ENCODE results near the gene KCNQ1.

The KCNQ1 gene

DNA sequence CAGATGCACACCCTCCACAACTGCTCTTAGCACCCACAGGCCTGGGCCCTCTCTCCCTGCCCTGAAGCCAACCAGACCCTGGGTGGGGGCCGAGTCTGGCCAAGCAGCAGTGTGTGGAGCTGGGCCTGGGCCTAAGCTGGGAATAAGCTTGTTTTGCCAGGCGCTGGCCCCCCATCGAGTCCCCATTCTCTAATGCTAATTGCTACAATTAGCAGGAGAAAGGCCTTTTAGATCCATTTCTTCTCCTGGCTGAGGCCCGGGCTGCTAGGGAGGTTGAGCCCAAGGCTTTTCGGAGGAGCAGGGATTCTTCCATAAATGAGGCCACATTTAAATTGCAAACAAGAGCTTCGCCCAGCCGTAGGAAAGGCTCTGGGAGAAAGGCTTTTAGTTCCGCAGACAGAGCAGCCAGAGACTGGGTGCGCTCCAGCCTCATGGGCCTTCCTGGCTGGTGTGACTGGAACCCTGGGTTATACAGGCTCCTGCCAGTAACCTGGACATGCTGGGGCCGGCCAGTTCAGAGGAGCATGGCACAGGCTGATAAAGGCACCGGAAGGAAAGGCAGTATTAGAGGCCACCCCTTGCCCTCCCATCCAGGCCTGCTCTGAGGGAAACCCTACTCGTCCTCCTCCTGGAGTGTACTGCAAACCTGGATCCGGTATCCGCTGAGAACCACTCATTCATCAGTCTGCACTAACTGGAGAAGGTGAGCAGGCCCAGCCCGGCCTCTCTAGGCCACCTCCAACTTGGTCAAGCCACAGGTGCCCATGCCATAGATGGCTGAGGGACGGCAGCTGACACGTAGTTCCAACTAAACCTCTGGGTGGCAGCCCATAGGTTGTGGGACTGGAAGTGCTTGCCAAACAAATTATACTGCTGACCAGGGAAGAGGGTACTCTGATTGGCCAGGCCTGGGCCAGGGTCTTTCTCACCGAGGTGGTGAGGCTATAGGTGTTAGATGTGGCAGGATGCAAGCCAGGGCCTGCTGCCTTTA, 248.8 kb downstream of the KCNQ1 start:
- DNase-seq = no peak

DNA sequence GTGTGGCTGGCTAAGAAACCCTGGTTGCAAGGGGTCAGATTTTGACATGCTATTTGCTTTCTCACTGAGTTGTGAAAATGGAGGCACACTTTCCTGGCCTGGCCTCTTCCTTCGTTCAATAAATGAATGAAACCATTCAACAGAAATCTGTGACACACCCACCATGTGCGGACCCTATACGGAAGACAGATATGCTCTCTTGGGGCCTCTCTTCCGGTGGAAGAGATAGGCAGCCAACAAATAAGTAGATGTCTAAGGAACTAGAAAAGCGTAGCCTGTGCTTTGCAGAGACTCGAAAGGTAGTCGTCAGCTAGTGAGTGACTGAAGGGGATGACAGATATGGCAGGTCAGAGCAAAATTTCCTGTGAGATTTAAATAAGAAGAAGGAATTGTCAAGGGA, 249.7 kb downstream of the KCNQ1 start:
- no peak for DNase-seq

DNA sequence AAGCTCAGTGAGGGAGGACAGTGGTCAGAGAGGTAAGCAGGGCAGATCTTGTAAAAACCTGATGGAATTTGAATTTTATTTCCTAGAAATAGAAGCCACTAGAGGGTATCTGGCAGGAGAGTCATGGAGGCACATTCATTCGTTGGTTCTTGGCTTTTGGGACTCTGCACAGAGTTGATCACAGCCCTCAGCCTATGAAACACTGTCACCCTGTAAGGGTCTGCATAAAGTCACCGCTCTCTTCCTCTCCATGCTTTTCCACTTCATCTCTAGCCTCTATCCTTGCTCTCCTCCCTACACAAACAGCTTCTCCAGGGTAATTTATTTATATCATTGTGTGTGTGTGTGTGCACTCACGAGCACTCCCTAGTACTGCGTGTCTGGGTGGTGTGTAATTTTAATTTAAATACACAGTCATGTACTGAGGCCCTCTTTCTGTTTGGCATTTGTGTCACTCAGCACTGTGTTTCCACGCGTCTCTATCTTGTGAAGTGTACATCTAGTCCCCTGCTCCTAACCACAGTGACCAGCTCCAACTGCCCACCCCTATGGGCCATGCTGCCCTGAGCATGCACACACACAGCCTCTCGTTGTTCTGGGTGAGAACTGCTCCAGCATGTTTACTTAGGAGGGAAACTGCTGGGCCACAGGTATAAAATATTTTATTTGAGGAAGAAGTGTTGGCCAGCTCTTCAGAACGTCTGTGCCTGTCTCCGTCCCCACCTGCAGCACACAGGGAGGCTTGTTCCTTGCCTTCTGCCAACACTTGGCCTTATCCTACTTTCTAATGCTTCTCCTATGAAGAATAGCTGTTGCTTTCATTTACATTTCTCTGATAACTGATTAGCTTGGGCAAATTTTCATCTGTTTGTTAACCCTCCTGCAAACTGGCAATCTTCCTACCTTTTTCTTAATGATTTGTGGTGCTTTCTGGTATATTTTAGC, 250.5 kb downstream of the KCNQ1 start:
- DNase-seq = no peak

DNA sequence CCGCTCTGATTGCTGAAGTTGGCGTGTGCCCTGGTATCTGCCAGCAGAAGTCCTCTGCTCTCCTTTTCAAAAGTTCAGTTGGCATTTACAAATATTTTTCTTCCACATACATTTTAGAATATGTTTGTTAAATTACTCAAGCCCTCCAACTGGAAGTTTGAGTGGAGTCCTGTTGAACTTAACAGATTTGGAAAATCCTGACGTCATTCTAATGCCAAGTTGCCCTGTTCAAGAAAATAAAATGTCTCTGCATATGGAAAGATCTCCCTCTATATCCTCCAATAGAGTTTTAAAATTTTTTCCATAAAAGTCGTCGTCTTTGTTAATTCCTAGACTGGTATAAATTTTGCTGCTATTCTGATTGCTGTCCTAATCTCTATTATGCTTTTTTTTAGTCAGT, 251.6 kb downstream of the KCNQ1 start:
- no peak for DNase-seq

DNA sequence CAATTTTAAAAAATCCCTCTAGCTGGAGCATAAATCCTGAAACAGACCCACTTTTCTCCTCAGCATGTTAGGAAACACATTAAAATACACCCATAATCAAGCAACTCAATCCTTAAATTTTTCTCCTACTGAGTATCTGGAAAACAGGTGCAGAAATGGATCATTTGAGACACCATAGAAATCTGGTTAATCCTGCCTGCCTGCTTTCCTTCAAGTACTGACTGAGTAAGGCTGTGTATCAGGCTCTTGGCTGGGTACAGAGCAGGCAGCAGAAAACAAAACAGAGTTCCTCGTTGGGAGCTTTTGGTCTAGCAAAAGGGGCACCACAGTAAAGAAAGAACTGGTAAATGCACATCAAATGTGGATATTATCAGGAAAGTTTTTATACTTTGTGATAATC, 253.1 kb downstream of the KCNQ1 start:
- DNase-seq = no peak

DNA sequence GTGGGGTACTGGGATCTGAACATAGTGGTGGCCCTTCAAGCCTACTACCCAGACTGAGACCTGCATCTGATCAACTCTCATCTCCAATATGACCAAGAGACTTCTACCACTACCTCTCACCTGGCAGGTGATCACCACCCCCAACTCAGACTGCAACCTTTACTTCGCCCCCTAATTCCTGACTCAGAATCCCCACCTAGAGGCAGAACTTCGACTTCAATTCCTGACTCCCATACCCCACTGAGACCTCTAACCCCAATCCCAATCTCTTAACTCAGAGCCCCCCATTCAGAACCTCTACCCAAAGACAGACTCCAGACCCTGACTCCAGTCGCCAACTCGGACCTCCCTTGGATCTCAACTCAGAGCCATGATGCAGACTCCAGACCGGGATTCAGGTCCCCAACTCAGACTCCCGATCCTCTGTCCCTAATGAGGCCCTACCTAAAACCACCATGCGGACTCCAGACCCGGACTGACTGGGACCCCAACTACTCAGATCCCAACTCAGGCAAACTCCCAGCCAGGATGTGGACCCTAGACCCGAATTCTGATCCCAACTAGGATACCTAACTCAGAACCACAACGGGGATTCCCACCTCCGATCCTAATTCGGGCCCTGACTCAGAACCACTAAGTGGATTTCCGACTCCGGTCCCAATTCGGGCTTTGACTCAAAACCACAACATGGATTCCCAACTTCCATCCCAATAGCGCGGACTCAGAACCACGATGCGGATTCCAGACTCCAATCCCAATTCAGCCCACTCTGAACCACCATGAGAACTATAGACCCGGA, 253.8 kb downstream of the KCNQ1 start:
- DNase-seq = no peak

DNA sequence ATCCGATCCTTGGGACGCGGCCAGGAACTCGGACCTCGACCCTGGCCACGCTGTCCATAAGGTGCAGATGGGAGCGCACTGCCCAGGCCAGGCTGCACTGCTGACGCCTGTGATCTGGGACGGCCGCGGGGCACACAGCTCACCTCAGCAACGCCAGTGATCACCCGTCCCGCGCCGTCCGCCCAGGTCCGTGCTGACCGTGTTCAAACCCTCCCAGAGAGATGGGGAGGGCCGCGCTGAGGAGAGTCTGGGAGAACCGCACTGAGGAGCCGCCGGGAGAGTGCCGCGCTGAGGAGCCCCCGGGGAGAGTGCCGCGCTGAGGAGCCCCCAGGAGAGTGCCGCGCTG, 254.3 kb downstream of the KCNQ1 start:
- DNase-seq = no peak

DNA sequence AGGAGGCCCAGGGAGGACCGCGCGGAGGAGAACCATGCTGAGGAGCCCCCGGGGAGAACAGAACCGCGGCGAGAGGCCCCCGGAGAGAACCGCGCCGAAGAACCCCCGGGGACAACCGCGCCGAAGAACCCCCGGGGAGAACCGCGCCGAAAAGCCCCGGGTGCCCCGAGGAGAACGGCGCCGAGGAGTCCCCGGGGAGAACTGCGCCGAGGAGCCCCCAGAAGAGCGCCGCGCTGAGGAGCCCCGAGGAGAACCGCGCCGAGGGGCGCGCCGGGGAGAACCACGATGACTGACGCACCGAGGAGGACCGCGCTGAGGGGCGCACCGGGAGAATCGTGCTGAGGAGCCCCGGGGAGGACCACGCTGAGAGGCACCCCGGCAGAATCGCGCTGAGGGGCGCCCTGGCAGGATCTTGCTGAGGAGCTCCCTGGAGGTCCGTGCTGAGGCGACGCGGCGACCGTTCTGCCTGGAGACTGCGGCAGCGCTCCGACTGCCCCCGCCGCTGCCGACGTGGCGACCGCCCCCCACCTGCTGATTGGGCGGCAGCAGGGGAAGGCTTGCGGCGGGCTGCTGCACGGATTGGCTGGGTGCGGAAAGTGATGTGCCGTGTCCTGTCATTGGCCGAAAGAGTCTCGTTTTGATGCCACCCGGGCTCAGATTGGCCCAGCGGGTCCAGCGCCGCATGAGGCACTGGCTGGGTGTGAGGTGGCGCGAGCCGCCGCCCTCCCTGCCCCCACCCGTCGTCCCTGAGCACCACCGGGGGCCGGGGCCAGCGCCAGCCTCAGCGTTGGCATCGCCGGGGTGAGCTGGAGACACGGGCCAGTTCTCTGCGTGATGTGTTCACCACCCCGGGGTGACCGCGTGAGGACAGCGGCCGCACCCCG, 255.0 kb downstream of the KCNQ1 start, which contains the start of gene KCNQ1OT1:
KCNQ1OT1 (minus strand) TSS at position 464 of the 884 bp plus-strand sequence.
- DNase-seq = peak; percentile 73 to 87

DNA sequence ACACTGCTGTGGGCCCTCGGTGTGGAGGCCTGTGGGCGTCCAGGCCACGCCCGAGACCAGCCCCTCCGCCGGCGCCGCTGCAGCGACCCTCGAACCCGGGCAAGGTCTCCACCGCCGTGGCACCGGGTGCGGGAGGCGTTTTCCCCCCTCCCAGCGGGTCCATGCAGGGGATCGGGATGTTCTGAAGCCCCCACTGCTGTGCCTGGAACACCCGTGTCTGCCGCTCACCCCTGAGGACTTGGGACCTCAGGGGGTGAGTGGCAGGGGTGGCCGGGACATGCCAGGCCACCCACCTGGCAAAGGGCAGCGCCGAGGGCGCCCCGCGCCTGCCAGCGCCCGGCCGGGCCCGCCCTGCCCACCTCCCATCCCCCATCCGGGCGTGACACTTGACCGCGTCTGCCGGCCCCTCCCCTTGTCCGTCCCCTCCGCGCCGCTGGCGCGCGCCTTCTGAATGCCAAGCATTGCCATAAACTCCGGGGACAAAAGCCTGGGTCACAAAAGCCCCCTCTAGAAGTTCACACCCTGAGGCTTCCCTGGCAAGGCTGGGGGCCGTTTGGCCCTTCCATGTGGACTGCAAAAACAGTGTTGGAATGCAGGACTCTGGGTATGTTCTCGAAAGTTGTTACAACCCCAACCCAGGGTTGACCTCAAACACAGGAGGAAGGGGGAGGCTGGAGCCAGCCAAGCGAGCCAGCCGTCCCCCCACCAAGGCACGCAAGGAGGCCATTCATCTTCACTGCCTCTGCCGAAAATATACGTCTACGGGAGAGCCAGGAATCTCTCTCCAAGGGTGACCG, 255.8 kb downstream of the KCNQ1 start:
- peak in 1 of 2 experiments; percentile 16 for DNase-seq

DNA sequence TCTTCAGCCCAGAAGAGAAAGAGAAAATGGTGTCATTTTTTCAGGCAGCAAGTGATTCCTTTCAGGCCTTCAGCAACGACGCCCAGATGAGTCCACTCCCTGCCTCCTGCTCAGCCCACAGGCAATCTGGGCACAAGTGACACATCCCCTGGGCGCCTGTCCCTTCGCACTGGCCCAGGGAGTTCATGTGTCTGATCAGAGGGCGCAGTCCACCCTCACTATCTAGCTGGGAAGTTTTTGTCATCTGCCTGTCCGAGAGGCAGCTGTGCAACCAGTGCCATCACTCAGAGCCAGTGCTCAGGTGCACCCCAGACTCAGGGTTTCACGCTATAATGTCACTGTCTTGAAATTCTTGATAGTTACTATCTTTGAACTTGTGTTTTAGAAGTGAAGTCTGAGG, 256.4 kb downstream of the KCNQ1 start:
- no peak for DNase-seq

DNA sequence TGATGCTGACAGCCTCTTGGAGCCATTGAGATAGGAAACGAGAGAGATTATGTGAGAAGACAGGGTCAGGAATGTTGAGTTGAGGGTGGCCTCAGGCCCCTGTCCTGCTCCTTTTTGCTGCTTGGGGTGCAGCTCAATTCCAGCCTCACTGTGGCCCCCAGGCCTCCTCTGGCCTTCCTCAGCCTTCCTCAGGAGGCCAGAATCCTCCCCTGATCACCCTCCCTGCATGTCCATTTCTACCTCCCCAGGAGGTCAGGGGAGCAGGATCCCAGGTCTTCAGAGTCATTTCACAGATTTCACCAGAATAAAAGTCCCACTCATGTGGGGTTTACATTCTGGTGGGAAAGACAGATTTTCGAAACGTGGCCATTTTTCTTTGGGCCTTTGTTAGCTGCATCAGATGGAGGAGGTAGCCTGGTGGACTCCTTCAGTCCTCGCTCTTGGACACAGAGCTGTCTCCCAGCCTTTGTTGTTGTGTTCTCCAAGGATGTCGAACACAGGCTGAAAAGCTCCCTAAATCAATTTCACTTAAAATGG, 257.2 kb downstream of the KCNQ1 start:
- DNase-seq = no peak

DNA sequence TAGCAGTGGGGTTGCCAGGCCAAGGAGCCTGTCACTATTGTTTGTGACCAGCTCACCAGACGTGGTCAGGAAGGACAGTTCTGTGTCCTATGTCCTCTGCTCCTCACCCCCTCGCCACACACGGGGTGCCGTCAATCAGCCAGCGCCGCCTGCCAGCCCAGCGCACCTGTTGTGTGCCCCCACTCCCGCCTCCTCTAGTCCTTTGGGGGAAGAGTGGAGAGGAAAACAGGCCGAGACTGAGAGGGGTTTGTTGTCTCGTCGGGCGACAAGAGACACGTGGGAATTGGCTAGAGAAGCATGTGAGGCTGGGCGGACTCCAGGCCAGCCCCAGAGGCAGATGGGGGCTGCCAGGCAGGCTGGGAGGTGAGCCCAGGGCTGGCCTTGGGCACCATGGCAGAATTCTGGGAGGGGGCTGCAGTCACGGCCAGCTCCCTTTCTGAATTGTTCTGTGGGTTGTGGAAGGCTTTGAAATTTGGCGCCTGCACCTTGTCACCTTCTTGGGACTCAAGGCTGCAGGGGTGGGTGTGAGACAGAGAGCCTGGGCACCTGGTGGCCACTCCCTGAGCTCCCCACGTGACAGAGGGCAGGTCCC, 258.1 kb downstream of the KCNQ1 start:
- no peak for DNase-seq

DNA sequence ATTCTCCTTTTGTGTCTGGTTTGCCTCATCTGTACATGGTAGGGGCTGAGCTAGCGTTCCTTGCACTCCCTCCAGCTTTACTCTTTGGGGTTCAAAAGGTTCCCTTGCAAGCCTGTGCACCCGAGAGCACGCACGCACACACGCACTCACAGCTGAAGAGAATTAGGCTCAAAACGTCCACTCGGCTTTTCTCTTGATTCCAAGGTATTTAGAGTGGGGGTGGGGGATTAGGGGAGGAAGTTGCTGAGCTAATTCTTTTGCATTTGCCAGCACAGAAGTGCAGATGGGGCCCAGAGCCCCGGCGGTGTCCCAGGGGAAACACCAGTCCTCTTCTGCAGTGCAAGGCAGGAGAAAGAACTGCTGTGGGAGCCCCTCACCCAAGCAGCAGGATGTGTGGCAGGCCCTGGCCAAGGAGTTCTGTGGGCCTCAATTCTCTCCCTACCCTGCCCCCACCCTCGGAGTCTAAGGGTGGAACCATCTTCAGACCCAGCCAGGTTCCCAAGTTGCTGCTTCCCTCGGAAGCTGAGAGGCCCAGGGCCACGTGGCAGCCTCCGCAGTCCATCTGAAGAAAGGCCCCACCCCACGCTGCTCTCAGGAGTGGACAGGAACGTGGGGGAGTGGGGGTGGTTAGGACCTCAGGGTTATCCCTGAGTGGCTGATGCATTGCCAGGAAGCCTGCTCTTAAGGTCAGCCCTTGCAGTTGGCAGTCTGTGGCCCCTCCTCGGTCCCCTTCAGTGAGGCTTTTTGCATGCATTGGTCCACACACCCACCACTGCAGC, 258.7 kb downstream of the KCNQ1 start:
- DNase-seq = no peak

DNA sequence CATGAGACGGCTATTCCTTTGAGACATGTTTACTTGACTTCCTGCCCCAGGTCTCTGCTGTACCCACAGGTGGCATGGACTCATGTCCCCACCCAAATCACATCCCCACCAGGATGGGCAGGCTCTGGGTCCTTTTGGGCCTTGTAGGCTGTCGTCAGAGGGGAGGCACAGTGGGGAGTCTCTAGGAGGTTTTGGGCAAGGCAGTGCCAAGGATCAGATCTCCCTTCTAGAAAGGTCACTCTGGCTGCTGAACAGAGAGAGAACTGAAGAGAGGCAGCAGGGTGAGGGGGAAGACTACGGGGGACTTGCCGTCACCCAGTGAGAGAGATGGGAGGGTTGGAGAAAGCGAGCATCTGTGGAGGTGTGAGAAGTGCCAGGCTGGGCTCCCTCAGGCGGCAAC, 259.5 kb downstream of the KCNQ1 start:
- no peak for DNase-seq

DNA sequence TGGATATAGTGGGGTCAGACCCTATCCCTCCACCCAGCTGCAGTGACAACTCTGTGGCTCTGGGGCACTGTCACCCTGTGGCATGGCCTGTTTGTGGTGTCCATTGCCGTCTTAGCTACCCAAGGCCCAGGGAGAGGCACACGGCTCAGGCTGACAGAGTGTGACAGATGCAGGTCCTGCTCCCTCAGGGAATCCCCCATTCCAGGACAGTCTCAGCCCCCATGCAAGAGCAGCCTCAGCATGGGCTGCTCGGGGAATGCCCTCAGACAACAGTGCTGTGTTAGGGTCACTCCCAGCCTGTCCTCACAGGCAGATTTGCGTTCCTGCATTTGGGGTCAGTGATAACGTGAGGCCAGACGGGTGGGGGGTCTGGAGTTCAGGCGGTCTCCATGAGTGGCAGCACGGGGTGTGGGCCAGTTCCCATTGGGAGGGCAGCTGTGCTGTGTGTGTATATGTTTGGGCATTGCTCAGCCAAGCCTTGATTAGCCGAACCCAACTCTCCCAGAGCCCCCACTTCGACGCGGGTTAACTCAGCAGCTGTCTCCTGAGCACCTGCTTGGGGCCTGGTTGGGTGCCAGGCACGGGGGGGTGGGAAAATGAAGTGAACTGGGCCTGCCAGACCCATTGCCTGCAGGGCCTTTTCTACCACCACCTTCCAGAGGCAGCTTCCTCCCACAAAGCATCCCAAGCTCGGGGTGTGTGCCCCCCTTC, 260.2 kb downstream of the KCNQ1 start:
- no peak for DNase-seq

DNA sequence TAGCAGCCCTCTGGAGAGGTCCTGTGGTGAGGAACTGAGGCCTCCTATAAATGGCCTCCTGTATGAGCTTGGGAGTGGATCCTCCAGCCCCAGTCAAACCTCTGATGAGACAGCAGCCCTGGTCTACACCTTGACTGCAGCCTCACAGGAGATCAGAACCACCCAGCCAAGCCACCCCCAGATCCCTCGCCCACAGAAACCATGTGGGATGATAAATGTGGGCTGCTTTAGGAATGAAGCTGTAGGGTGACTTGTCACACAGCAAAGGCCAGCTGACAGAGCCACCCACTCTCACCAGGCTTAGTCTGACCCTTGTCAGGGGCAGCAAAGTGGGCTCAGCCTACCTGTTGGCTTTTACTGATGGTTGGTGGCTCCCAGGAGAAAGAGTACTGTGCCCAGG, 261.5 kb downstream of the KCNQ1 start:
- no peak for DNase-seq

DNA sequence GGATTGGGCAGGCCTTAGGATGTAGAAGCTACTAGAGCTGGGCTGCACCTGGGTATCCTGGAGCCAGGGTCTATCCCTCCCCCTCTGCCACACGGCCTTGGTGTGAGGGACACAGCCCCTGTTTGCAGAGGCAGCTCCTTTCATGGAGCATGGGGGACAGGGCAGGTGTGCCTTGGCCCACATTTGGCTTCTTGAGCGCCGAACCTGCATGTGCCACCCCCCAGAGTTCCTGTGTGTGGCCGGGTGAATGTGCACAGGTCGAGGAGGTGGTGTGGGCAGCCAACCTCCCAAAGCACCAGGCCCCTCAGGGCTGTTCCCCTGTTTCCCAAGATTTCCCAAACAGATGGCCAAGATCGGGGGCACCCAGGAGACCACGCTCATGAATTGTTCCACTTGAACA, 262.9 kb downstream of the KCNQ1 start:
- DNase-seq = no peak

DNA sequence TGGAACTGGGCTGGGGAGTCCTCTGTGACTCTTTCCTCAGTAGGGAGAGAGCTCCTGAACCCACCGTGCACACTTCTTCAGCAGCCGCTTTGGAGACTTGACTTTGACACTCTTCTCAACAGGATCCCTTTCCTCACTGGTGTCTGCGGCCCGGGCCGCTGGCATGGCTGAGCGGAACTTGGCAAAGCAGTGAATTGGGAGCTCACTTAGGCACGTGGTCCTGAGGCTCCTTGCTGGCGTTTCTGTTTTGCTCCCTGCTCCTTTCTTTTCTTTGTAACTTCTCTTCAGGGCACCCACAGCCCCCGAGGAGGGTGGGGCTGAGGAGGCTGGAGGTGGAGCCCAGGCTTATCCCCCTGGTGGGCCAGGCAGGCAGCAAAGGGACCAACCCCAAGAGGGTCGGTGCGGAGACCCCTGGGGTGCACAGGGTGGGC, 263.4 kb downstream of the KCNQ1 start:
- no peak for DNase-seq
